Lower leg skin (tissue), 3 donors: ENCODE results near the gene RABGAP1.

Experiments
- POLR2A ChIP-seq, 2 donors: fragments of 450-650 bp; IDR thresholded peaks; one replicate each; pipeline ENCODE4 v1.6.1; 2016 to 2017; ENCODE audit warnings: antibody characterized with exemption in 2 of 2, mild to moderate bottlenecking in 1 of 2, moderate library complexity in 1 of 2
- TF ChIP-seq, protein P1 (sequence below), 3 donors: fragments of 450-650 bp; IDR thresholded peaks; one replicate each; pipeline ENCODE4 v1.5.1; 2016; ENCODE audit warnings: antibody characterized with exemption in 3 of 3, mild to moderate bottlenecking in 3 of 3, moderate library complexity in 2 of 3

DNA sequence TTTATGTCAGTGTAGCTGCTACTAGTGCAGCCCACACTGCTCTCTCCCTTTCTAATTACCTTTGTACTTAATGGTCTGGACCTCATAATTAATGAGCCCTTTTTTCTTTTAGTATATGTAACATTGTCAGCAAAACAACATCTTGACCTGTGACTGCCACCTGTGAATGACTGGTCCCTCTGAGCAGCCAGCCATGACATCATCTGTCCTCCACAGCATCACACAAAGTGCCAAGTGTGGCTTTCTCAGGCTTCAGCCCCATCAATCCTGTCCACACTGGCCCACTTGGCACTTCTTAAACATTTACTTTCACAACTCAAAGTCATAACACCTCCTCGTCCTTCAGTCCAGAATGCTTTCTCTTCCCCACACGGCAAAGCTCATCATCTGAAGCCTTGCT, 197.3 kb downstream of the RABGAP1 start:
- no peak for TF ChIP-seq POLR2A (IDR thresholded peaks at IDR 0.05)
- TF ChIP-seq, protein P1, sequence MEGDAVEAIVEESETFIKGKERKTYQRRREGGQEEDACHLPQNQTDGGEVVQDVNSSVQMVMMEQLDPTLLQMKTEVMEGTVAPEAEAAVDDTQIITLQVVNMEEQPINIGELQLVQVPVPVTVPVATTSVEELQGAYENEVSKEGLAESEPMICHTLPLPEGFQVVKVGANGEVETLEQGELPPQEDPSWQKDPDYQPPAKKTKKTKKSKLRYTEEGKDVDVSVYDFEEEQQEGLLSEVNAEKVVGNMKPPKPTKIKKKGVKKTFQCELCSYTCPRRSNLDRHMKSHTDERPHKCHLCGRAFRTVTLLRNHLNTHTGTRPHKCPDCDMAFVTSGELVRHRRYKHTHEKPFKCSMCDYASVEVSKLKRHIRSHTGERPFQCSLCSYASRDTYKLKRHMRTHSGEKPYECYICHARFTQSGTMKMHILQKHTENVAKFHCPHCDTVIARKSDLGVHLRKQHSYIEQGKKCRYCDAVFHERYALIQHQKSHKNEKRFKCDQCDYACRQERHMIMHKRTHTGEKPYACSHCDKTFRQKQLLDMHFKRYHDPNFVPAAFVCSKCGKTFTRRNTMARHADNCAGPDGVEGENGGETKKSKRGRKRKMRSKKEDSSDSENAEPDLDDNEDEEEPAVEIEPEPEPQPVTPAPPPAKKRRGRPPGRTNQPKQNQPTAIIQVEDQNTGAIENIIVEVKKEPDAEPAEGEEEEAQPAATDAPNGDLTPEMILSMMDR (IDR thresholded peaks at IDR 0.05) = no peak
